Neuronal stem cell (in vitro differentiated cells): Measurements from ENCODE around the gene LYVE1.

Experiments used
- DNase-seq: peaks from one replicate; pipeline ENCODE4 v3.0.0-alpha.2; 2013; ENCODE audit warnings: low spot score
- H2AFZ ChIP-seq: one replicate; pipeline ENCODE4 v1.6.1; 2013; ENCODE audit warnings: mild to moderate bottlenecking, low read length, inconsistent platforms
- H2AK5ac ChIP-seq: 2 replicates; pipeline ENCODE4 v1.6.1; 2013; ENCODE audit warnings: low read depth, mild to moderate bottlenecking, inconsistent platforms, low read length, moderate library complexity, mixed read lengths
- H2BK120ac ChIP-seq: 2 replicates; pipeline ENCODE4 v1.6.1; 2013; ENCODE audit warnings: low read depth, mild to moderate bottlenecking, inconsistent platforms, low read length, moderate library complexity, mixed read lengths
- H2BK12ac ChIP-seq: one replicate; pipeline ENCODE4 v1.6.1; 2013; ENCODE audit warnings: low read length, inconsistent platforms
- H2BK15ac ChIP-seq: 2 replicates; pipeline ENCODE4 v1.6.1; 2013; ENCODE audit warnings: mild to moderate bottlenecking, low read length, inconsistent platforms, mixed read lengths
- H2BK5ac ChIP-seq: one replicate; pipeline ENCODE4 v1.6.1; 2013; ENCODE audit warnings: inconsistent platforms, mild to moderate bottlenecking, low read length, moderate library complexity
- H3K14ac ChIP-seq: one replicate; pipeline ENCODE4 v1.6.1; 2013; ENCODE audit warnings: low read length, inconsistent platforms
- H3K18ac ChIP-seq: 2 replicates; pipeline ENCODE4 v1.6.1; 2013; ENCODE audit warnings: low read length, inconsistent platforms
- H3K23ac ChIP-seq: 2 replicates; pipeline ENCODE4 v1.6.1; 2013; ENCODE audit warnings: low read depth, mild to moderate bottlenecking, mixed read lengths, low read length, inconsistent platforms; ENCODE audit not compliant: poor library complexity
- H3K27ac ChIP-seq: replicated peaks from 3 replicates; pipeline ENCODE4 v1.5.1; 2013; ENCODE audit warnings: low read length, inconsistent platforms
- H3K27me3 ChIP-seq, 3 experiments: 2 replicates each; pipeline ENCODE4 v1.6.1; 2013; ENCODE audit warnings: low read length in 3 of 3, mild to moderate bottlenecking in 2 of 3, inconsistent platforms in 1 of 3, low read depth in 1 of 3, mixed read lengths in 1 of 3, moderate library complexity in 1 of 3; ENCODE audit not compliant: control insufficient read depth in 3 of 3, insufficient read depth in 3 of 3
- H3K36me3 ChIP-seq, 2 donors: replicated peaks in 1 of 2; 2 replicates each; pipeline ENCODE4 v1.6.1; 2013; ENCODE audit warnings: low read length in 2 of 2; ENCODE audit not compliant: control insufficient read depth in 2 of 2, insufficient read depth in 2 of 2
- H3K4ac ChIP-seq: 2 replicates; pipeline ENCODE4 v1.6.1; 2013; ENCODE audit warnings: inconsistent platforms, mild to moderate bottlenecking, low read length, moderate library complexity
- H3K4me1 ChIP-seq, 2 donors: 1 replicate in 1 of 2; 2 replicates in 1 of 2; pipeline ENCODE4 v1.6.1; 2013; ENCODE audit warnings: low read length in 2 of 2, low read depth in 1 of 2; ENCODE audit not compliant: control insufficient read depth in 2 of 2, insufficient read depth in 1 of 2
- H3K4me2 ChIP-seq: one replicate; pipeline ENCODE4 v1.6.1; 2013; ENCODE audit warnings: mild to moderate bottlenecking, low read length, inconsistent platforms; ENCODE audit not compliant: insufficient read depth, poor library complexity, severe bottlenecking
- H3K4me3 ChIP-seq, 2 donors: 2 replicates each; pipeline ENCODE4 v1.5.1; 2013; ENCODE audit warnings: low read length in 2 of 2, mild to moderate bottlenecking in 2 of 2, inconsistent platforms in 1 of 2, moderate library complexity in 1 of 2
- H3K79me1 ChIP-seq: one replicate; pipeline ENCODE4 v1.6.1; 2013; ENCODE audit warnings: low read depth, mild to moderate bottlenecking, inconsistent platforms, low read length, moderate library complexity
- H3K9ac ChIP-seq: one replicate; pipeline ENCODE4 v1.6.1; 2013; ENCODE audit warnings: mild to moderate bottlenecking, low read depth, low read length, inconsistent platforms; ENCODE audit not compliant: poor library complexity
- H3K9me3 ChIP-seq, 2 donors: replicated peaks in 1 of 2; 2 replicates each; pipeline versions ENCODE3 to v1.6.1; 2013; ENCODE audit warnings: low read length in 2 of 2, mild to moderate bottlenecking in 2 of 2, inconsistent platforms in 1 of 2, low read depth in 1 of 2, mixed read lengths in 1 of 2, moderate library complexity in 1 of 2; ENCODE audit not compliant: control insufficient read depth in 2 of 2, insufficient read depth in 1 of 2
- H4K8ac ChIP-seq: one replicate; pipeline ENCODE4 v1.6.1; 2013; ENCODE audit warnings: low read depth, mild to moderate bottlenecking, inconsistent platforms, low read length, moderate library complexity
- H4K91ac ChIP-seq: one replicate; pipeline ENCODE4 v1.6.1; 2013; ENCODE audit warnings: low read length, low read depth, mild to moderate bottlenecking, inconsistent platforms; ENCODE audit not compliant: poor library complexity
- WGBS, 2 donors: extraction: QIAGEN DNeasy Blood & Tissue Kit; methylation state at CpG; one replicate each; pipeline ENCODE4 v1.1.7; 2013; ENCODE audit warnings: missing lambda C conversion rate in 2 of 2, mixed read lengths in 1 of 2; ENCODE audit not compliant: insufficient read length in 2 of 2, insufficient replicate concordance in 1 of 2; ENCODE audit errors: extremely low coverage in 2 of 2; 5-methylcytosine and 5-hydroxymethylcytosine counted together

LYVE1 gene

GRCh38 chr11:10540546-10540914 is 27.9 kb downstream of the LYVE1 start:
- no peaks in the 10 kb centered on the region for H3K27me3 ChIP-seq
- no peak overlapping the region for H3K27ac ChIP-seq
- peaks cover 0 to 3% of the 10 kb centered on the region in 2 donors for H3K4me1 ChIP-seq
- no CpG with 5 or more reads among the region's 25 CpGs for WGBS, 2 donors
- H3K14ac ChIP-seq = no peak overlapping the region
- H2AFZ ChIP-seq = peak overlapping the region; percentile 86
- no peak for DNase-seq
- no peak overlapping the region for H2BK5ac ChIP-seq
- peaks cover 0 to 3% of the 10 kb centered on the region in 2 donors for H3K9me3 ChIP-seq
- H3K79me1 ChIP-seq = peaks cover 4% of the 10 kb centered on the region
- no peak overlapping the region for H2AK5ac ChIP-seq
- peak overlapping the region; percentile 98 for H3K23ac ChIP-seq
- H3K4ac ChIP-seq = no peak overlapping the region
- no peak overlapping the region for H2BK120ac ChIP-seq
- H3K4me3 ChIP-seq = peak overlapping the region; percentile 62 to 93
- H4K8ac ChIP-seq = no peak overlapping the region
- no peaks in the 10 kb centered on the region for H3K36me3 ChIP-seq
- H2BK15ac ChIP-seq = peak overlapping the region; percentile 62
- peak overlapping the region; percentile 47 for H3K9ac ChIP-seq
- peak overlapping the region; percentile 74 for H3K4me2 ChIP-seq
- H4K91ac ChIP-seq = no peak overlapping the region
- no peak overlapping the region for H2BK12ac ChIP-seq
- H3K18ac ChIP-seq = peak overlapping the region; percentile 89

GRCh38 chr11:10539339-10539738 is 29.1 kb downstream of the LYVE1 start:
- no peaks in the 10 kb centered on the region for H3K27me3 ChIP-seq
- no peak for DNase-seq
- peaks cover 4% of the 10 kb centered on the region for H3K79me1 ChIP-seq
- no peak overlapping the region for H3K18ac ChIP-seq
- no peak overlapping the region for H3K9ac ChIP-seq
- no peak overlapping the region for H2BK15ac ChIP-seq
- no peak overlapping the region for H2AFZ ChIP-seq
- H2AK5ac ChIP-seq = no peak overlapping the region
- no peak overlapping the region for H4K91ac ChIP-seq
- no peak overlapping the region for H2BK120ac ChIP-seq
- no peak overlapping the region for H3K4me3 ChIP-seq
- peaks cover 0 to 3% of the 10 kb centered on the region in 2 donors for H3K4me1 ChIP-seq
- H3K23ac ChIP-seq = no peak overlapping the region
- H2BK5ac ChIP-seq = no peak overlapping the region
- no peak overlapping the region for H3K4me2 ChIP-seq
- no peak overlapping the region for H2BK12ac ChIP-seq
- H3K9me3 ChIP-seq = peaks cover 0 to 3% of the 10 kb centered on the region in 2 donors
- H4K8ac ChIP-seq = no peak overlapping the region
- no peak overlapping the region for H3K14ac ChIP-seq
- no peak overlapping the region for H3K27ac ChIP-seq
- no peak overlapping the region for H3K4ac ChIP-seq
- no peaks in the 10 kb centered on the region for H3K36me3 ChIP-seq

GRCh38 chr11:10538924-10539323 is 29.5 kb downstream of the LYVE1 start:
- H2AFZ ChIP-seq = no peak overlapping the region
- H4K8ac ChIP-seq = no peak overlapping the region
- H3K4me1 ChIP-seq = peaks cover 0 to 3% of the 10 kb centered on the region in 2 donors
- DNase-seq = no peak
- no peak overlapping the region for H3K4ac ChIP-seq
- peaks cover 0 to 2% of the 10 kb centered on the region in 2 donors for H3K36me3 ChIP-seq
- H2BK15ac ChIP-seq = no peak overlapping the region
- H3K4me2 ChIP-seq = no peak overlapping the region
- no peak overlapping the region for H3K18ac ChIP-seq
- H4K91ac ChIP-seq = no peak overlapping the region
- peaks cover 4% of the 10 kb centered on the region for H3K79me1 ChIP-seq
- WGBS, 2 donors = no CpG with 5 or more reads among the region's 1 CpG
- no peaks in the 10 kb centered on the region for H3K27me3 ChIP-seq
- no peak overlapping the region for H3K27ac ChIP-seq
- no peak overlapping the region for H3K4me3 ChIP-seq
- no peak overlapping the region for H2BK5ac ChIP-seq
- no peak overlapping the region for H2AK5ac ChIP-seq
- H3K14ac ChIP-seq = no peak overlapping the region
- no peak overlapping the region for H2BK12ac ChIP-seq
- no peak overlapping the region for H3K23ac ChIP-seq
- no peak overlapping the region for H2BK120ac ChIP-seq
- no peak overlapping the region for H3K9ac ChIP-seq
- no peaks in the 10 kb centered on the region for H3K9me3 ChIP-seq

- no peak overlapping the region for H3K4ac ChIP-seq
- H3K4me1 ChIP-seq = peaks cover 0 to 3% of the 10 kb centered on the region in 2 donors
- H4K91ac ChIP-seq = no peak overlapping the region
- H2BK5ac ChIP-seq = no peak overlapping the region
- peaks cover 0 to 15% of the 10 kb centered on the region in 2 donors for H3K36me3 ChIP-seq
- no peak for DNase-seq
- H3K9me3 ChIP-seq = no peaks in the 10 kb centered on the region
- no peak overlapping the region for H2BK12ac ChIP-seq
- H3K79me1 ChIP-seq = peaks cover 4% of the 10 kb centered on the region
- no peak overlapping the region for H3K18ac ChIP-seq
- H3K23ac ChIP-seq = no peak overlapping the region
- H2AFZ ChIP-seq = no peak overlapping the region
- no peak overlapping the region for H4K8ac ChIP-seq
- no peak overlapping the region for H3K14ac ChIP-seq
- no peak overlapping the region for H3K9ac ChIP-seq
- H3K4me3 ChIP-seq = no peak overlapping the region
- H3K27me3 ChIP-seq = no peaks in the 10 kb centered on the region
- H2AK5ac ChIP-seq = no peak overlapping the region
- H2BK120ac ChIP-seq = no peak overlapping the region
- no peak overlapping the region for H3K27ac ChIP-seq
- H2BK15ac ChIP-seq = no peak overlapping the region
- H3K4me2 ChIP-seq = no peak overlapping the region
These were observed 30.9 kb downstream of the LYVE1 start for GRCh38 chr11:10537600-10537999.
